ENCODE data around the gene CTDP1.

The CTDP1 gene

GRCh38 chr18:79644666-79645057 is 34.9 kb upstream of the CTDP1 start:
- TF ChIP-seq ZFP30 (CRISPR knock-in tag; IDR thresholded peaks at IDR 0.05): no peak
- TF ChIP-seq ARNTL (CRISPR knock-in tag; IDR thresholded peaks at IDR 0.05; ENCODE audit: borderline replicate concordance, low read depth): no peak
- TF ChIP-seq ZC3H10 (CRISPR knock-in tag; IDR thresholded peaks at IDR 0.05): no peak
- TF ChIP-seq ZNF70 (CRISPR knock-in tag; IDR thresholded peaks at IDR 0.05): no peak
- TF ChIP-seq PATZ1 (CRISPR knock-in tag; IDR thresholded peaks at IDR 0.05; ENCODE audit: borderline replicate concordance): no peak
- ATAC-seq: no peak

- ATAC-seq: no peak
- no peak for TF ChIP-seq ZFP3 (CRISPR knock-in tag; IDR thresholded peaks at IDR 0.05)
- TF ChIP-seq, protein P1, sequence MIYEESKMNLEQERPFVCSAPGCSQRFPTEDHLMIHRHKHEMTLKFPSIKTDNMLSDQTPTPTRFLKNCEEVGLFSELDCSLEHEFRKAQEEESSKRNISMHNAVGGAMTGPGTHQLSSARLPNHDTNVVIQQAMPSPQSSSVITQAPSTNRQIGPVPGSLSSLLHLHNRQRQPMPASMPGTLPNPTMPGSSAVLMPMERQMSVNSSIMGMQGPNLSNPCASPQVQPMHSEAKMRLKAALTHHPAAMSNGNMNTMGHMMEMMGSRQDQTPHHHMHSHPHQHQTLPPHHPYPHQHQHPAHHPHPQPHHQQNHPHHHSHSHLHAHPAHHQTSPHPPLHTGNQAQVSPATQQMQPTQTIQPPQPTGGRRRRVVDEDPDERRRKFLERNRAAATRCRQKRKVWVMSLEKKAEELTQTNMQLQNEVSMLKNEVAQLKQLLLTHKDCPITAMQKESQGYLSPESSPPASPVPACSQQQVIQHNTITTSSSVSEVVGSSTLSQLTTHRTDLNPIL (CRISPR knock-in tag; IDR thresholded peaks at IDR 0.05; ENCODE audit: low read depth): no peak
- TF ChIP-seq POU6F1 (CRISPR knock-in tag; IDR thresholded peaks at IDR 0.05; ENCODE audit: borderline replicate concordance, low read depth): no peak
- TF ChIP-seq BACH2 (CRISPR knock-in tag; IDR thresholded peaks at IDR 0.05; ENCODE audit: borderline replicate concordance): no peak
- TF ChIP-seq ESRRG (CRISPR knock-in tag; IDR thresholded peaks at IDR 0.05): no peak
- TF ChIP-seq GLIS3 (CRISPR knock-in tag; IDR thresholded peaks at IDR 0.05): no peak
- TF ChIP-seq ZC3H10 (CRISPR knock-in tag; IDR thresholded peaks at IDR 0.05): no peak
These were observed 34.2 kb upstream of the CTDP1 start for GRCh38 chr18:79645291-79645983.

GRCh38 chr18:79647307-79647706 is 32.3 kb upstream of the CTDP1 start:
- ATAC-seq: no peak
- TF ChIP-seq PPARA (CRISPR knock-in tag; IDR thresholded peaks at IDR 0.05; ENCODE audit: borderline replicate concordance) (no peak), BACH2 (CRISPR knock-in tag; IDR thresholded peaks at IDR 0.05; ENCODE audit: borderline replicate concordance) (no peak), RARB (CRISPR knock-in tag; IDR thresholded peaks at IDR 0.05) (no peak), ZNF70 (CRISPR knock-in tag; IDR thresholded peaks at IDR 0.05) (no peak), TSHZ2 (CRISPR knock-in tag; IDR thresholded peaks at IDR 0.05) (no peak), ESRRG (CRISPR knock-in tag; IDR thresholded peaks at IDR 0.05) (no peak)

GRCh38 chr18:79650959-79651358 is 28.6 kb upstream of the CTDP1 start:
- ATAC-seq: no peak
- TF ChIP-seq ARNTL (CRISPR knock-in tag; IDR thresholded peaks at IDR 0.05; ENCODE audit: borderline replicate concordance, low read depth) (no peak), ZNF565 (CRISPR knock-in tag; conservative IDR thresholded peaks at IDR 0.05; ENCODE audit: low read depth) (no peak), RARB (CRISPR knock-in tag; IDR thresholded peaks at IDR 0.05) (no peak), ZFP30 (CRISPR knock-in tag; IDR thresholded peaks at IDR 0.05) (no peak), ZNF8 (CRISPR knock-in tag; IDR thresholded peaks at IDR 0.05) (no peak), POU6F1 (CRISPR knock-in tag; IDR thresholded peaks at IDR 0.05; ENCODE audit: borderline replicate concordance, low read depth) (no peak), TCF4 (CRISPR knock-in tag; IDR thresholded peaks at IDR 0.05; ENCODE audit: borderline replicate concordance) (no peak)
- TF ChIP-seq, protein P1 (CRISPR knock-in tag; IDR thresholded peaks at IDR 0.05; ENCODE audit: low read depth): no peak
